ENCODE measurements around the gene MYORG.

GRCh38 chr9:34412336-34412735 is 35.6 kb upstream of the MYORG start:
- TF ChIP-seq POLR2A (IDR thresholded peaks at IDR 0.05; ENCODE audit: low read length): no peak
- no peak for TF ChIP-seq GATA1 (IDR thresholded peaks at IDR 0.05; ENCODE audit: low read depth, low read length)
